ENCODE measurements around the gene C17orf75. TPM values are rescaled to one million over a fixed set of nuclear protein-coding genes. Genes with fewer than 3 reads are reported as not detected.

Gene C17orf75
- total and polyA plus RNA-seq, 2 of the 8 experiments (the other 6 are each of a cell fraction or from before 2014, with no cell fraction given) = 15.8 to 42.6 TPM

DNA sequence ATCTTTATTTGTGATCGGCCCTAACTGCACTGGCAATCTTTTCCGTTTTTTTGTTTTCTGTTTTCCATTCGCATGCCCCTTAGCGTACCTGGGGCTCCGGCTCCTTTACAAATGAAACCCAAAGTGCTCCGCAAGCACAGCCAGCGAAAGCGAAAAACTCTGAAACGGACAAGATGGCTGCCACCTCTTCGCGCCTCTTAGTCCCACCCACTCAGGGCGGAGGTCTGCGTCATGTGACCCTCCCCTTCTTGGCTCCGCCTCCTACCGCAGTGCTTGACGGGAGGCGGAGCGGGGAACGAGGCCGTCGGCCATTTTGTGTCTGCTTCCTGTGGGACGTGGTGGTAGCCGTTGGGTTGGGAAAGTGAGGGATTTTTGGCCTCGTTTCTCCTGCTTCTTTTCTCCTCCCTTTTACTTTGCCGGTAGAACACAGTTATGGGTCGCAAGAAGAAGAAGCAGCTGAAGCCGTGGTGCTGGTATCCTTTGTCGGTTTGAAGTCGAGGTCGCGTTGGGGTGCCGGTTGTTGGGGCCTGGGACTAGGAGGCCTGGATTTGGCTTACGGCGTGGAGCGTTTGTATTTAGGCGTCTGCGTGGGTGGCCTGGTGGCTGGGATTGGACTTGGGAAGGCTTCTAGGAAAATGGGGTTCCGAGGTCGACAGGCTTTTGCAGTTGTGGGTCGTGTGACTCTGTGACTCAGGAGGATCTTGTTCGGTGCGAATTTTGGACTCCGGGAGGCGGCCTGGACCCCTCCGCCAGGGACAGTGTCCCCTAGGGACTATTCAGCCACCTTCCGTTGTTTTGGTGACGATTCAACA lies 8.1 kb upstream of the C17orf75 start, which contains the start of gene ZNF207 (continued):
- peak; percentile 67 for TF ChIP-seq SAP30 (IDR thresholded peaks at IDR 0.05; ENCODE audit: insufficient read depth, insufficient replicate concordance, low read length)
- TF ChIP-seq NANOG (IDR thresholded peaks at IDR 0.05; ENCODE audit: insufficient read depth, low read depth, low read length, poor library complexity, severe bottlenecking) = no peak
- no peak for TF ChIP-seq JUND (IDR thresholded peaks at IDR 0.05; ENCODE audit: low read length)
- peak; percentile 69 for TF ChIP-seq CREB1 (IDR thresholded peaks at IDR 0.05)
- no peak for TF ChIP-seq SP2 (IDR thresholded peaks at IDR 0.05; ENCODE audit: low read length)
- TF ChIP-seq EZH2 (IDR thresholded peaks at IDR 0.05; ENCODE audit: low read depth, low read length, severe bottlenecking) = no peak
- TF ChIP-seq RNF2 (IDR thresholded peaks at IDR 0.05; ENCODE audit: borderline replicate concordance, low read depth, low read length, missing control alignments, poor library complexity, severe bottlenecking) = no peak
- TF ChIP-seq NRF1 (IDR thresholded peaks at IDR 0.05; ENCODE audit: low read depth, low read length) = no peak
- peak; percentile 67 for TF ChIP-seq CHD1 (IDR thresholded peaks at IDR 0.05; ENCODE audit: low read depth, low read length)
- no peak for TF ChIP-seq TCF12 (IDR thresholded peaks at IDR 0.05; ENCODE audit: low read depth, low read length)
